Neuronal stem cell (in vitro differentiated cells): ENCODE data around the gene PTPRU.

Experiments used
- DNase-seq: peaks from one replicate; pipeline ENCODE4 v3.0.0-alpha.2; 2013; ENCODE audit warnings: low spot score
- H2AFZ ChIP-seq: one replicate; pipeline ENCODE4 v1.6.1; 2013; ENCODE audit warnings: mild to moderate bottlenecking, low read length, inconsistent platforms
- H2AK5ac ChIP-seq: 2 replicates; pipeline ENCODE4 v1.6.1; 2013; ENCODE audit warnings: low read depth, mild to moderate bottlenecking, inconsistent platforms, low read length, moderate library complexity, mixed read lengths
- H2BK120ac ChIP-seq: 2 replicates; pipeline ENCODE4 v1.6.1; 2013; ENCODE audit warnings: low read depth, mild to moderate bottlenecking, inconsistent platforms, low read length, moderate library complexity, mixed read lengths
- H2BK12ac ChIP-seq: one replicate; pipeline ENCODE4 v1.6.1; 2013; ENCODE audit warnings: low read length, inconsistent platforms
- H2BK15ac ChIP-seq: 2 replicates; pipeline ENCODE4 v1.6.1; 2013; ENCODE audit warnings: mild to moderate bottlenecking, low read length, inconsistent platforms, mixed read lengths
- H2BK5ac ChIP-seq: one replicate; pipeline ENCODE4 v1.6.1; 2013; ENCODE audit warnings: inconsistent platforms, mild to moderate bottlenecking, low read length, moderate library complexity
- H3K14ac ChIP-seq: one replicate; pipeline ENCODE4 v1.6.1; 2013; ENCODE audit warnings: low read length, inconsistent platforms
- H3K18ac ChIP-seq: 2 replicates; pipeline ENCODE4 v1.6.1; 2013; ENCODE audit warnings: low read length, inconsistent platforms
- H3K23ac ChIP-seq: 2 replicates; pipeline ENCODE4 v1.6.1; 2013; ENCODE audit warnings: low read depth, mild to moderate bottlenecking, mixed read lengths, low read length, inconsistent platforms; ENCODE audit not compliant: poor library complexity
- H3K27ac ChIP-seq: replicated peaks from 3 replicates; pipeline ENCODE4 v1.5.1; 2013; ENCODE audit warnings: low read length, inconsistent platforms
- H3K27me3 ChIP-seq, 3 experiments: 2 replicates each; pipeline ENCODE4 v1.6.1; 2013; ENCODE audit warnings: low read length in 3 of 3, mild to moderate bottlenecking in 2 of 3, inconsistent platforms in 1 of 3, low read depth in 1 of 3, mixed read lengths in 1 of 3, moderate library complexity in 1 of 3; ENCODE audit not compliant: control insufficient read depth in 3 of 3, insufficient read depth in 3 of 3
- H3K36me3 ChIP-seq, 2 donors: replicated peaks in 1 of 2; 2 replicates each; pipeline ENCODE4 v1.6.1; 2013; ENCODE audit warnings: low read length in 2 of 2; ENCODE audit not compliant: control insufficient read depth in 2 of 2, insufficient read depth in 2 of 2
- H3K4ac ChIP-seq: 2 replicates; pipeline ENCODE4 v1.6.1; 2013; ENCODE audit warnings: inconsistent platforms, mild to moderate bottlenecking, low read length, moderate library complexity
- H3K4me1 ChIP-seq, 2 donors: 1 replicate in 1 of 2; 2 replicates in 1 of 2; pipeline ENCODE4 v1.6.1; 2013; ENCODE audit warnings: low read length in 2 of 2, low read depth in 1 of 2; ENCODE audit not compliant: control insufficient read depth in 2 of 2, insufficient read depth in 1 of 2
- H3K4me2 ChIP-seq: one replicate; pipeline ENCODE4 v1.6.1; 2013; ENCODE audit warnings: mild to moderate bottlenecking, low read length, inconsistent platforms; ENCODE audit not compliant: insufficient read depth, poor library complexity, severe bottlenecking
- H3K4me3 ChIP-seq, 2 donors: 2 replicates each; pipeline ENCODE4 v1.5.1; 2013; ENCODE audit warnings: low read length in 2 of 2, mild to moderate bottlenecking in 2 of 2, inconsistent platforms in 1 of 2, moderate library complexity in 1 of 2
- H3K79me1 ChIP-seq: one replicate; pipeline ENCODE4 v1.6.1; 2013; ENCODE audit warnings: low read depth, mild to moderate bottlenecking, inconsistent platforms, low read length, moderate library complexity
- H3K9ac ChIP-seq: one replicate; pipeline ENCODE4 v1.6.1; 2013; ENCODE audit warnings: mild to moderate bottlenecking, low read depth, low read length, inconsistent platforms; ENCODE audit not compliant: poor library complexity
- H3K9me3 ChIP-seq, 2 donors: replicated peaks in 1 of 2; 2 replicates each; pipeline versions ENCODE3 to v1.6.1; 2013; ENCODE audit warnings: low read length in 2 of 2, mild to moderate bottlenecking in 2 of 2, inconsistent platforms in 1 of 2, low read depth in 1 of 2, mixed read lengths in 1 of 2, moderate library complexity in 1 of 2; ENCODE audit not compliant: control insufficient read depth in 2 of 2, insufficient read depth in 1 of 2
- H4K8ac ChIP-seq: one replicate; pipeline ENCODE4 v1.6.1; 2013; ENCODE audit warnings: low read depth, mild to moderate bottlenecking, inconsistent platforms, low read length, moderate library complexity
- H4K91ac ChIP-seq: one replicate; pipeline ENCODE4 v1.6.1; 2013; ENCODE audit warnings: low read length, low read depth, mild to moderate bottlenecking, inconsistent platforms; ENCODE audit not compliant: poor library complexity
- WGBS, 2 donors: extraction: QIAGEN DNeasy Blood & Tissue Kit; methylation state at CpG; one replicate each; pipeline ENCODE4 v1.1.7; 2013; ENCODE audit warnings: missing lambda C conversion rate in 2 of 2, mixed read lengths in 1 of 2; ENCODE audit not compliant: insufficient read length in 2 of 2, insufficient replicate concordance in 1 of 2; ENCODE audit errors: extremely low coverage in 2 of 2; 5-methylcytosine and 5-hydroxymethylcytosine counted together

The PTPRU gene

DNA sequence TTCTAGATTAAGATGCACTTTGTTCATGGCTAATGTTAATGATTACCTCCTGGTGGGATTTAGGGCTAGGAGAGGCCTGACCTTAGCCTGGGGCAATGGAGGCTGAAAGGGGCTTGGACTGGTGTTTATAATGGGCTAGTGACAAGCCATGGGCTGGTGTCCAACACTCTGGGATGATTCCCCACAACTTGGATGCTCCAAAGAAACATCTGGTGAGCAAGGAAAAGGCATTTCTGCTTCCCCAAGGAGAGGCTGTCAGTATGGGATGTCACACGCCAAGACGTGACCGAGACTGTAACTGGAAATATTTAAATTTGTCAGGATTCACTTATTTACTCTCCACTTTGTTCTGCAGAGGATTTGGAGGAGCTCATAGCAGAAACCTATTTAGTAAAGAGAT is 45.2 kb downstream of the PTPRU start:
- H3K23ac ChIP-seq, result no peak overlapping the region
- H2BK15ac ChIP-seq, result no peak overlapping the region
- peaks cover 0 to 24% of the 10 kb centered on the region in 2 donors for H3K4me1 ChIP-seq
- H3K14ac ChIP-seq, result no peak overlapping the region
- H2BK12ac ChIP-seq, result no peak overlapping the region
- peak overlapping the region; percentile 3 for H2AK5ac ChIP-seq
- no peaks in the 10 kb centered on the region for H3K9me3 ChIP-seq
- no peaks in the 10 kb centered on the region for H3K79me1 ChIP-seq
- no peak for DNase-seq
- no peaks in the 10 kb centered on the region for H3K27me3 ChIP-seq
- no peak overlapping the region for H3K18ac ChIP-seq
- H4K91ac ChIP-seq, result no peak overlapping the region
- peak overlapping the region; percentile 29 for H4K8ac ChIP-seq
- H2BK120ac ChIP-seq, result no peak overlapping the region
- H3K9ac ChIP-seq, result no peak overlapping the region
- no peak overlapping the region for H2BK5ac ChIP-seq
- WGBS, 2 donors, result no CpG with 5 or more reads among the region's 3 CpGs
- H2AFZ ChIP-seq, result no peak overlapping the region
- no peak overlapping the region for H3K4me2 ChIP-seq
- H3K4me3 ChIP-seq, result no peak overlapping the region
- H3K36me3 ChIP-seq, result peaks cover 0 to 1% of the 10 kb centered on the region in 2 donors
- H3K4ac ChIP-seq, result no peak overlapping the region
- no peak overlapping the region for H3K27ac ChIP-seq

DNA sequence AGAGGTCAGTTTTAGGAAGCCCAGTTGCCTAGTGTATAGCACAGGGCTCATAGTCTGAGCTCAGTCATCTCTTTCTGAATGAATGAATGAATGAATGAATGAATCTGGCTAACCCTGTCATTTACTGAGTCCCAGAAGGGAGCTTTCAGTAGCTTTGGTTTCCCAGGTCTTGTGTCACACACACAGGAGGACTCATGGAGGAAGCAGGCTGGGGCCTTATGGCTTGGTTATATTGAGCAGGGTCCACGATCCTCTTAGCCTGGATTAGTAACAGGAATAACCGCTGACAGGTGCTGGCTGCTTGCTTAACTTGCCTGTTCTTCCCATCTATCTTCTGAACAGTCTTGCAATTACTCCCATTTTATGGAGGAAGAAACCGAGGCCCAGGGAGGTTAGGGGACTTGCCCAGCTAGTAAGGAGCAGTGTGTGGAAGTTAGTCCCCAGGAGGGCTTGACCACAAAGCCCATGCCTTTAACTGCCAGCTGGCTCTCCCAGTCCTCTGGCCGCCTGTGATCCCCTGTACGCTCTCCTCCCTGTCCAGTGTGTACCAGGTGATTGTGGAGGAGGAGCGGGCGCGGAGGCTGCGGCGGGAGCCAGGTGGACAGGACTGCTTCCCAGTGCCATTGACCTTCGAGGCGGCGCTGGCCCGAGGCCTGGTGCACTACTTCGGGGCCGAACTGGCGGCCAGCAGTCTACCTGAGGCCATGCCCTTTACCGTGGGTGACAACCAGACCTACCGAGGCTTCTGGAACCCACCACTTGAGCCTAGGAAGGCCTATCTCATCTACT is 46.0 kb downstream of the PTPRU start:
- Histone ChIP-seq H2BK5ac (no peak overlapping the region), H2BK12ac (no peak overlapping the region), H2BK120ac (no peak overlapping the region), H3K4ac (peak overlapping the region; percentile 7), H3K27me3 (no peaks in the 10 kb centered on the region), H3K4me1 (peaks cover 0 to 24% of the 10 kb centered on the region in 2 donors), H3K27ac (peak overlapping the region; percentile 79), H3K9me3 (no peaks in the 10 kb centered on the region), H2AFZ (peak overlapping the region; percentile 71), H2BK15ac (peak overlapping the region; percentile 94), H4K8ac (no peak overlapping the region), H3K79me1 (no peaks in the 10 kb centered on the region), H3K23ac (peak overlapping the region; percentile 25), H4K91ac (no peak overlapping the region), H3K14ac (no peak overlapping the region), H3K4me2 (peak overlapping the region; percentile 58), H3K9ac (peak overlapping the region; percentile 56), H3K36me3 (peaks cover 0 to 1% of the 10 kb centered on the region in 2 donors), H3K18ac (peak overlapping the region; percentile 95), H3K4me3 (peak overlapping the region in 1 of 2 donors; percentile 32), H2AK5ac (peak overlapping the region; percentile 91)
- no peak for DNase-seq
- WGBS, 2 donors, result no CpG with 5 or more reads among the region's 19 CpGs

DNA sequence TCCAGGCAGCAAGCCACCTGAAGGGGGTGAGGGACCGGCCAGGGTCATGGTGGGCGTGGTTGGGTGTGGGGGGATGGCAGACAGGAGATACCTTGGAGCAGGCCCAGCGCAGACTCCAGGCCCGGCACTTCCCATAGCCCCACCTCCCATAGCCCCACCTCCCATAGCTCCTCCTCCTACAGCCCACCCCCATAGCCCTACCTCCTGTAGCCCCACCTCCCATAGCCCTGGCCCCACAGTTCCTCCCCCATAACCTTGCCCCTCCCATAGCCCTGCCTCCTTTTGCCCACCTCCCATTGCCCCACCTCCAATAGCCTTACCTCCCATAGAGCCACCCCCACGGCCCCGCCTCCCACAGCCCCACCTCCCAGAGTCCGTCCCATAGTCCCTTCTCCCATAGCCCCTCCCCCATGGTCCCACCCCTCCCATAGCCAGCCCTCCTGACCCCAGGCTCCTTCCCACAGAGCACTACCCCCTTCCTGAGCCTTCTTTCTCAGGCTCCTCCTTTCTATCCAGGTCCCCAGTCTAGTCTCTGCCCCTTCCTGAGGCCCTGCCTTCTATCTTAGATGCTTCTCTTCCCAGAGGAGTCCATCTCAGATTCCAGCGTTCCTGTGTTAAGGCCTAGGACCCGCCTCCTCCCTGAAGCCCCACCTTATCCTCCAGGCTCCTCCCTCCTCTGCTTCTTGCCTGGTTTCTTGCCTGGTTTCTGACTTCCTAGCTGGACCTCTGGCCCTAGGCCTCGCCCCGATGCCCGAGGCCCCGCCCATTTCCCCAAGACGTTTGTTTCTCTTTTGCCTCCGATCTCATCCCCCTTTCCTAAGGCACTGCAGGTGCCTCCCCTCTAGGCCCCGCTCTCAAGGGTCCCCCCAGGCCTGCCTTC is 46.8 kb downstream of the PTPRU start:
- Histone ChIP-seq H3K4me1 (peaks cover 0 to 24% of the 10 kb centered on the region in 2 donors), H2AFZ (peak overlapping the region; percentile 71), H3K23ac (peak overlapping the region; percentile 35), H3K27ac (peak overlapping the region; percentile 99), H2BK12ac (no peak overlapping the region), H3K4me2 (peak overlapping the region; percentile 75), H3K14ac (peak overlapping the region; percentile 25), H3K27me3 (no peaks in the 10 kb centered on the region), H3K4me3 (peak overlapping the region; percentile 29 to 71), H3K36me3 (peaks cover 0 to 1% of the 10 kb centered on the region in 2 donors), H3K18ac (peak overlapping the region; percentile 95), H2BK15ac (peak overlapping the region; percentile 94), H2BK5ac (peak overlapping the region; percentile 60), H2AK5ac (peak overlapping the region; percentile 91), H3K4ac (no peak overlapping the region), H2BK120ac (peak overlapping the region; percentile 78), H4K8ac (no peak overlapping the region), H3K9ac (peak overlapping the region; percentile 78), H3K79me1 (no peaks in the 10 kb centered on the region), H4K91ac (no peak overlapping the region), H3K9me3 (no peaks in the 10 kb centered on the region)
- WGBS, 2 donors, result no CpG with 5 or more reads among the region's 16 CpGs
- peak; percentile 96 for DNase-seq

DNA sequence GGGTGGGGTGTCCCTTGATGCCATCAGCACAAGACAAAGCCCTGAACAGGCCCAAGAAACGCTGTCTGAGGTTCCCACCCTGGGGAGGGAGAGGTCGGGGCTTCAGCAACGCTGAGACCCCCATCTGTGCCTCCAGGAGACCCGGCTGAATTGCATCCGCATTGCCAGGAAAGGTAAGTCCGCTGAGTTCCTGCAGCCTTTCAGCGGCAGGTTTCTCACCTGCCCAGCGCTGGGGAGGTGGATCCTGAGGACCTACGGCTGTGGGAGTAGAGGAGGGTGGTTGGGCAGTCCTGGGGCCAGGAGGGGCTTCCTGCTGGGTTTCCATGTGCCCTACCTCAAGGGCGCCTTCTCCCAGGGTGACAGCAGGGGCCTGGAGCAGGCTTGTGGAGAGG is 47.5 kb downstream of the PTPRU start:
- Histone ChIP-seq H3K79me1 (no peaks in the 10 kb centered on the region), H3K4me2 (peak overlapping the region; percentile 75), H3K27ac (peak overlapping the region; percentile 99), H3K36me3 (peaks cover 0 to 1% of the 10 kb centered on the region in 2 donors), H3K18ac (peak overlapping the region; percentile 89), H3K27me3 (no peaks in the 10 kb centered on the region), H4K8ac (peak overlapping the region; percentile 53), H3K9ac (peak overlapping the region; percentile 78), H2BK120ac (peak overlapping the region; percentile 78), H2AFZ (peak overlapping the region; percentile 71), H3K4me1 (peaks cover 0 to 24% of the 10 kb centered on the region in 2 donors), H2BK5ac (peak overlapping the region; percentile 60), H3K4me3 (peak overlapping the region; percentile 29 to 50), H2BK15ac (peak overlapping the region; percentile 49), H2BK12ac (no peak overlapping the region), H2AK5ac (peak overlapping the region; percentile 64), H4K91ac (no peak overlapping the region), H3K14ac (peak overlapping the region; percentile 25), H3K4ac (no peak overlapping the region), H3K9me3 (no peaks in the 10 kb centered on the region), H3K23ac (peak overlapping the region; percentile 35)
- no CpG with 5 or more reads among the region's 10 CpGs for WGBS, 2 donors
- no peak for DNase-seq
